NB4 (cell line): ENCODE results near the gene DOK3.

Experiments
- POLR2A ChIP-seq: IDR thresholded peaks from 2 replicates; pipeline ENCODE4 v1.6.1; 2011; ENCODE audit warnings: mild to moderate bottlenecking; ENCODE audit not compliant: insufficient read length; ENCODE audit errors: extremely low read depth
- TF ChIP-seq, protein P1 (sequence below): IDR thresholded peaks from one replicate; pipeline ENCODE4 v1.5.1; 2012; ENCODE audit warnings: low read depth, low read length
- TF ChIP-seq, protein P2 (sequence below): IDR thresholded peaks from 2 replicates; pipeline ENCODE4 v1.6.1; 2011; ENCODE audit warnings: low read depth, low read length

DNA sequence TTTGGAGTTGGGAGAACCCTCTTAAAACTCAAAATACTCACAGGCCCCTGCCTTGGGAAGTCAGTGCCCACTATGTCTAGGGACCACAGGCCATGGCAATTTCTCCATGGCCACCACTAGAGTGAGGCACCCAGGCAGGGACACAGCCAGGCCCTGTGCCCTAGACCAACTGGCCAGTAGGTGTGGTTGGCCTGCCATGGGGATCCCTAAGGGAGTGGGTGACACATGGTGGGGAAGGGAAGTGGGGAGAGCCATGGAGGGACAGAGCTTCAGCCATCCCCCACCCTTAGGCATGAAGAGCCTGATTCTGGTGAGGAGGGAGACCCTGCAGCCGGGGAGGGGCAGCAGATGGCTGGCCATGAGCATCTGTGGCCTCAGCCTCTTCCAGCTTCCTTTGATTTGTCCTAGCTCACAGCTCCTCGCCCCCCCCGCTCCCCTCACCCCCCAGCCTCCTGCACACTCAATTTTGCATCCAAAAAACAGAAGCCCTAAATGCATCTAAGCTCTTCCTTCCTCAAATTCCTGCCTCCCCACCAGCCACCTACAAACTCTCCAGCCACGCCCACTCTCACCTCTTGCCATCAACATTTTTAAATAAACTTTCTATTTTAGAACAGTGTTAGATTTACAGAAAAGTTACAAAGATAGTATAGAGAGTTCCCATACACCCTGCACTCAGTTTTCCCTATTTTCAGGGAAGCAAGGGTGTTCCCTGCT, 34.6 kb downstream of the DOK3 start:
- TF ChIP-seq, protein P1, sequence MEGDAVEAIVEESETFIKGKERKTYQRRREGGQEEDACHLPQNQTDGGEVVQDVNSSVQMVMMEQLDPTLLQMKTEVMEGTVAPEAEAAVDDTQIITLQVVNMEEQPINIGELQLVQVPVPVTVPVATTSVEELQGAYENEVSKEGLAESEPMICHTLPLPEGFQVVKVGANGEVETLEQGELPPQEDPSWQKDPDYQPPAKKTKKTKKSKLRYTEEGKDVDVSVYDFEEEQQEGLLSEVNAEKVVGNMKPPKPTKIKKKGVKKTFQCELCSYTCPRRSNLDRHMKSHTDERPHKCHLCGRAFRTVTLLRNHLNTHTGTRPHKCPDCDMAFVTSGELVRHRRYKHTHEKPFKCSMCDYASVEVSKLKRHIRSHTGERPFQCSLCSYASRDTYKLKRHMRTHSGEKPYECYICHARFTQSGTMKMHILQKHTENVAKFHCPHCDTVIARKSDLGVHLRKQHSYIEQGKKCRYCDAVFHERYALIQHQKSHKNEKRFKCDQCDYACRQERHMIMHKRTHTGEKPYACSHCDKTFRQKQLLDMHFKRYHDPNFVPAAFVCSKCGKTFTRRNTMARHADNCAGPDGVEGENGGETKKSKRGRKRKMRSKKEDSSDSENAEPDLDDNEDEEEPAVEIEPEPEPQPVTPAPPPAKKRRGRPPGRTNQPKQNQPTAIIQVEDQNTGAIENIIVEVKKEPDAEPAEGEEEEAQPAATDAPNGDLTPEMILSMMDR: no peak
- TF ChIP-seq POLR2A: no peak
- TF ChIP-seq, protein P2, sequence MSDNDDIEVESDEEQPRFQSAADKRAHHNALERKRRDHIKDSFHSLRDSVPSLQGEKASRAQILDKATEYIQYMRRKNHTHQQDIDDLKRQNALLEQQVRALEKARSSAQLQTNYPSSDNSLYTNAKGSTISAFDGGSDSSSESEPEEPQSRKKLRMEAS: no peak
